AG10803 (cell line): ENCODE data around the gene GRIA1.

ENCODE experiments used
- DNase-seq: peaks from one replicate; pipeline ENCODE4 v3.0.0; 2010; ENCODE audit warnings: low read depth
- H3K4me3 ChIP-seq: 2 replicates; pipeline ENCODE4 v1.5.1; 2011; ENCODE audit warnings: mild to moderate bottlenecking, low read length, control low read depth
- TF ChIP-seq, protein P1 (sequence below): conservative IDR thresholded peaks from 2 replicates; pipeline ENCODE4 v1.5.1; 2011; ENCODE audit warnings: mild to moderate bottlenecking, low read length, control low read depth, inconsistent platforms

Gene GRIA1

DNA sequence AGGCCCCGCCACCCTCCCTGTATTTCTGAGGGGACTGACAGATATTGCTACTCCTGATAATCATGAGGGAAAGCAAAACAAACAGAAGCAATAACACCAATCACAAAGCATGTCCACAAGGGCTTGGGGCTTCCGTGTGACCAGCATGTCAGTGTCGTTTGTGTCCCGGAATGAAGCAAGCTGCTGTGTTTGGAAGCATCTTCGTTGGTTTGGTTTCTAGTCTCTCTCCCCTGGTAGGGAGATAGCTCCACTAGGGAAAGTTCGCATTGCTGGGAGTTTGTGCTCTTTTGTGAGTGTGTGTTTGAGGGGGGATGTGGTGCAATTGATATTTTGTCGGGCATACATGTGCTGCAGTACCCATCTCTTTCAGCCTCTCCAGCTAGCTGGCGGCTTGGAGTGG is 1.4 kb downstream of the GRIA1 start:
- TF ChIP-seq, protein P1, sequence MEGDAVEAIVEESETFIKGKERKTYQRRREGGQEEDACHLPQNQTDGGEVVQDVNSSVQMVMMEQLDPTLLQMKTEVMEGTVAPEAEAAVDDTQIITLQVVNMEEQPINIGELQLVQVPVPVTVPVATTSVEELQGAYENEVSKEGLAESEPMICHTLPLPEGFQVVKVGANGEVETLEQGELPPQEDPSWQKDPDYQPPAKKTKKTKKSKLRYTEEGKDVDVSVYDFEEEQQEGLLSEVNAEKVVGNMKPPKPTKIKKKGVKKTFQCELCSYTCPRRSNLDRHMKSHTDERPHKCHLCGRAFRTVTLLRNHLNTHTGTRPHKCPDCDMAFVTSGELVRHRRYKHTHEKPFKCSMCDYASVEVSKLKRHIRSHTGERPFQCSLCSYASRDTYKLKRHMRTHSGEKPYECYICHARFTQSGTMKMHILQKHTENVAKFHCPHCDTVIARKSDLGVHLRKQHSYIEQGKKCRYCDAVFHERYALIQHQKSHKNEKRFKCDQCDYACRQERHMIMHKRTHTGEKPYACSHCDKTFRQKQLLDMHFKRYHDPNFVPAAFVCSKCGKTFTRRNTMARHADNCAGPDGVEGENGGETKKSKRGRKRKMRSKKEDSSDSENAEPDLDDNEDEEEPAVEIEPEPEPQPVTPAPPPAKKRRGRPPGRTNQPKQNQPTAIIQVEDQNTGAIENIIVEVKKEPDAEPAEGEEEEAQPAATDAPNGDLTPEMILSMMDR, result no peak
- H3K4me3 ChIP-seq, result peak overlapping the region; percentile 66
- DNase-seq, result no peak

DNA sequence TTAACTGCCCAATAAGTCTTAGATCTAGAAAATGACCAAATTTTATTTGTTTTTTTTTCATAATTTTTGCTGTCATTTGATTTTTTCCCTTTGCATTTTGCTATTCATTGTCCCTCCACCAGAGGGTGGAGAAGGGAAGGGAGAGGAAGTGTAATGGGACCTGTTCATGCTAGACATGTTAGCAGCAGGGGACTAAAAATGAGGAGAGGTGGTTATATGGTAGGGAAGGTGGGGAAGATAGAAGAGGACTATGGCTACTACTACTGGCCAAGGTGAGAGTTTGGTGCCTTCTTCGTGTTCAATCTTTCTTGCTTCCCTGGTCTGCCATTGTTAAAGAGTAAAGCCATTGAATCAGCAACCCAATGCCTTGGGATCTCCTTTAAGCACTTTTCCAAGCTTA is 6.4 kb downstream of the GRIA1 start:
- peak; percentile 50 for DNase-seq
- no peak overlapping the region for H3K4me3 ChIP-seq
- TF ChIP-seq, protein P1, result peak; percentile 93

DNA sequence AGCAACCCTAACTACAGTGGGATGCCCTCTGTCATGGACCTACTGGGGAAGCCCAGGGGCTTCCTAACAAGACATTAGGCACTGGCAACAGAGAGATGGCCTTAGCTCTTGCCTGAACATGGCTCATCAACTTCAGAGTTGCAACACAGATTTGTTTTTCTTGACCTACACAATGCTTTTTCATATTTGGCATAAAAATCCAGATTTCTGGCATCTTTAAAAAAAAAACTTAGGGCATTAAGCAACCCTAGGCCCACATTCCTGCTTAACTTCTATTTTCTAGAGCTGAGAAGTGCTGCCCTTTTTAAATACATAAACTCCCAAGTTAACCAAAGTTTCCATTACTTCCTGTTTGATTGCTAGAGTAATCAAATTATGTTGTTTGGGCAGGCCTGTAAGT is 8.0 kb downstream of the GRIA1 start:
- H3K4me3 ChIP-seq, result no peak overlapping the region
- DNase-seq, result peak; percentile 78
- TF ChIP-seq, protein P1, result no peak

DNA sequence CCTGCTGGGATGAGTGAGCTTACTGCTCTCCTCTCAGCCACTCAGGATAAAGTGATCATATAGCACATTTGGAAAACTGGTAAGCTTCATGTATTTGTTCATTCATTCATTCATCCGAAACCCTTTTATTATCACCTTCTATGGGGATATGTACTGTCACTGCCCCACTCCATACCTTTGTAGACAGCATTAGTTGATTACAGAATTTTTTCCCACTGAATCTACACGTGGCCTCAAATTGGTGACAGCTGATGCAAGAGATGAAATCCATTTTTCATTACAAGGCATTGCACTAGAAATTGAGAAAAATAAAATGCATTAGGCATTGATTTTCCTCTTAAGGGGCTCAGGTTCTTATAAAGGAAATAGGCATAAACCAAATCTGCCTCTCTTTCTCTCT is 9.7 kb downstream of the GRIA1 start:
- TF ChIP-seq, protein P1, result no peak
- no peak overlapping the region for H3K4me3 ChIP-seq
- no peak for DNase-seq

DNA sequence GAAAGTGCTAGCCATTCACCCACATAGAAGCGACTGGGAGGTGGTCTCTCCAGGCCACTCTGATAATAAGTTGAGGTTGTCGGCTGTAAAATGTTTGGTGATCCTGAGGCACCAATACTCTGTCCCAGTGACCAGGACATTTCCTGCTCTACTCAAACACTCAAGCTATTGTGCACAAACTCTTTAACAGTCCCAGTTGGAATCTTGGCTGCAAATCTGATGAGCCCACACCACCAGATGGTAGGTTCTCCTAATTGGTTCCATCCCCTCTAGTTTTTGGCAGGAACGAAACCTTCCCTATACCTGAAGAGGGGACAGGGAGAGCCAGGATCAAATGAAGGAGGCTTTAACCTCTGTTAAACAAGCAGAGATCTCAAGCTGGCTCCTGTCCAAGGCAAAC is 14.3 kb downstream of the GRIA1 start:
- TF ChIP-seq, protein P1, result no peak
- DNase-seq, result no peak
- H3K4me3 ChIP-seq, result no peak overlapping the region

DNA sequence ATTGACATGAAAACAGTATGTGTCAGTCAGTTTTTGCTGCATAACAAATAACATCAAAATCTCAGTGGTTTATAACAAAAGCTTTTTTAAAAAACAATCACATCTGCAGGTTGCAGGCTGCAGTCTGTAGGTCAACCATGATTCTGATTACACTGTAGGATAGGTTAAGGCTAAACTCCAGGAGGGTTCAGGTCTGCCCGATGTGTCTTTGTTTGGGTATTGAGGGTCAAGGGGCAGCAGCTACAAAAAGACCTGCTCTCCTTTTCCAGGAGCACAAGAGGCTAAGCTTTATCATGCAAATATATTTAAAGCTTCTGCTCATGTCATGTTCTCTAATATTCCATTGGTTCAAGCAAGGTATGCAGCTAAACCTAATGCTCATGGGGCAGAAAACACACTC is 18.2 kb downstream of the GRIA1 start:
- no peak for DNase-seq
- no peak overlapping the region for H3K4me3 ChIP-seq

DNA sequence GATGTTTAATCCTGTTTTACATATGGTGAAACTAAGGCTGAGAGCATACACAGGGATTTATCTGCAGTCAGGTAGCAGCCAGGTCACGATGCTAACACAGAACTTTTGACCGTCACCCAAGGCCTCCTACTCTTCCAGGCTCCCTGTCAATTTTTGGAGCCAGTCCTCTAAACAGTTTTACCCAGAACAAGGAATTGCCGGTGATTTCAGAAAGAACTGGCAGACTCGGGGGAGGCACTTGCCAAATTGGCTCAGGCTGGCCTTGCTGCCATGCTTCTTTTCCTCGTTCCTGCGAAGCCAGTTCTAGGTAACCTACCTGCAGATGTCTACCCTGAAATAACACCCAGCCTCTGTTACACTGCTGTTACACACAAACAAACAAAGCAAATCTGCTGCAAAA is 21.2 kb downstream of the GRIA1 start:
- H3K4me3 ChIP-seq, result no peak overlapping the region
- DNase-seq, result no peak
- TF ChIP-seq, protein P1, result no peak

More for the DNA sequence above, 18.2 kb downstream of the GRIA1 start:
- TF ChIP-seq, protein P1, result no peak
